ENCODE measurements around the gene SLC38A1.

SLC38A1 gene

DNA sequence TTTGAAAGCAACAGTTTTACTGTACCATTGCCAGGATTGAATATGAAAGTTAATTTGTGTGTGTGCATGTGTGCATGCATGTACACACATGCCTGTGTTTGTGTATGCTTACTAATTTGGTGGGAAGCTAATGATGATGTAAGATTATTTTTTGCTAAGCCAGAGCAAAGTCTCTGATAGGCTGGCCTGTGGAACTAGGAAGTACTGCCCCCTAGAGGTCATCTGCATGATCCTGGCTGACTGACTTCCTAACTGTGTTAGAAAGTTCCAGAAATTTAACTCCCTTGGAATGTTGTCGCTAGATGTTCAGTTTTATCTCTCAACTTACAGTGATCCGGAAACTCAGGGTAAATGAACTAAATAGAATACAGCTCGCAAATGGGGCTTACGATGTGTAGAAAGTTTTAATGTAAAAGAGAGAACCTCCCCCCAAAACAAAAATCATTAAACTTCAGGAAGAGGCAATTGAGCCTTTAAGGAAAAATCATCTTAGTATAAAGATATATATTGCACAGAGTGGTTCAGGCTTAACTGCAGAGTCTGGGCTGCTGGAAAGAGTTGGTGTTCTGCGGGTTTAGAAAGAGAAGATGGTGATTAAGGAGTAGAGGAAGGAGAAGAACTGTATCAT, 34.3 kb upstream of the SLC38A1 start:
- ATAC-seq: peak; percentile 75
- TF ChIP-seq SNAI2 (CRISPR knock-in tag; IDR thresholded peaks at IDR 0.05) (no peak), TOX (CRISPR knock-in tag; IDR thresholded peaks at IDR 0.05; ENCODE audit: borderline replicate concordance) (no peak), CSDC2 (CRISPR knock-in tag; IDR thresholded peaks at IDR 0.05) (no peak), ISL1 (CRISPR knock-in tag; IDR thresholded peaks at IDR 0.05) (no peak), ZFP3 (CRISPR knock-in tag; IDR thresholded peaks at IDR 0.05) (no peak), RARB (CRISPR knock-in tag; IDR thresholded peaks at IDR 0.05) (no peak), ZC3H10 (CRISPR knock-in tag; IDR thresholded peaks at IDR 0.05) (no peak), BACH2 (CRISPR knock-in tag; IDR thresholded peaks at IDR 0.05; ENCODE audit: borderline replicate concordance) (no peak), ZNF8 (CRISPR knock-in tag; IDR thresholded peaks at IDR 0.05) (no peak), GLIS3 (CRISPR knock-in tag; IDR thresholded peaks at IDR 0.05) (no peak), PPARA (CRISPR knock-in tag; IDR thresholded peaks at IDR 0.05; ENCODE audit: borderline replicate concordance) (no peak)
- TF ChIP-seq, protein P1, sequence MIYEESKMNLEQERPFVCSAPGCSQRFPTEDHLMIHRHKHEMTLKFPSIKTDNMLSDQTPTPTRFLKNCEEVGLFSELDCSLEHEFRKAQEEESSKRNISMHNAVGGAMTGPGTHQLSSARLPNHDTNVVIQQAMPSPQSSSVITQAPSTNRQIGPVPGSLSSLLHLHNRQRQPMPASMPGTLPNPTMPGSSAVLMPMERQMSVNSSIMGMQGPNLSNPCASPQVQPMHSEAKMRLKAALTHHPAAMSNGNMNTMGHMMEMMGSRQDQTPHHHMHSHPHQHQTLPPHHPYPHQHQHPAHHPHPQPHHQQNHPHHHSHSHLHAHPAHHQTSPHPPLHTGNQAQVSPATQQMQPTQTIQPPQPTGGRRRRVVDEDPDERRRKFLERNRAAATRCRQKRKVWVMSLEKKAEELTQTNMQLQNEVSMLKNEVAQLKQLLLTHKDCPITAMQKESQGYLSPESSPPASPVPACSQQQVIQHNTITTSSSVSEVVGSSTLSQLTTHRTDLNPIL (CRISPR knock-in tag; IDR thresholded peaks at IDR 0.05; ENCODE audit: low read depth): no peak
- TF ChIP-seq, protein P2, sequence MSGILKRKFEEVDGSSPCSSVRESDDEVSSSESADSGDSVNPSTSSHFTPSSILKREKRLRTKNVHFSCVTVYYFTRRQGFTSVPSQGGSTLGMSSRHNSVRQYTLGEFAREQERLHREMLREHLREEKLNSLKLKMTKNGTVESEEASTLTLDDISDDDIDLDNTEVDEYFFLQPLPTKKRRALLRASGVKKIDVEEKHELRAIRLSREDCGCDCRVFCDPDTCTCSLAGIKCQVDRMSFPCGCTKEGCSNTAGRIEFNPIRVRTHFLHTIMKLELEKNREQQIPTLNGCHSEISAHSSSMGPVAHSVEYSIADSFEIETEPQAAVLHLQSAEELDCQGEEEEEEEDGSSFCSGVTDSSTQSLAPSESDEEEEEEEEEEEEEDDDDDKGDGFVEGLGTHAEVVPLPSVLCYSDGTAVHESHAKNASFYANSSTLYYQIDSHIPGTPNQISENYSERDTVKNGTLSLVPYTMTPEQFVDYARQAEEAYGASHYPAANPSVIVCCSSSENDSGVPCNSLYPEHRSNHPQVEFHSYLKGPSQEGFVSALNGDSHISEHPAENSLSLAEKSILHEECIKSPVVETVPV (CRISPR knock-in tag; IDR thresholded peaks at IDR 0.05): no peak

DNA sequence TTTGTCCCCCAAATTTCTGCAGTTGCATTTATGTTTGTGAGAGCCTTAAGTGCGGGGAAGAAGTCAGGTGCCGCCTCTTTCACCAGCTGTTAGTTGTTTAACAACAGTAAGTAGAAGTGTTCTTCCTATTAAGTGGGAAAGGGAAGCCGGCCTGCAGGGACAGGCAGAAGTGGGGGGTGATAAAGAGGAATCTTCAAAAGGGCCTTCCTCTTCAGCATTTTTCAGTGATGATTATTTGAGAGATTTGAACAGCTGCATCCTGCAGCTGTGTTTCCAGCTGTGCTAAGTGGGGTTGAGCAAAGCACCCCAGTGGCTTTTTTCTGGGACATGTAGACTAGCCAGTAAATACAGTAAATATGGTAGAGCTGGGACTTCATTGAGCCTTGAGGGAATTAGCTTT, 32.1 kb upstream of the SLC38A1 start:
- TF ChIP-seq CSDC2 (CRISPR knock-in tag; IDR thresholded peaks at IDR 0.05): no peak
- no peak for TF ChIP-seq SNAI2 (CRISPR knock-in tag; IDR thresholded peaks at IDR 0.05)
- TF ChIP-seq GLIS3 (CRISPR knock-in tag; IDR thresholded peaks at IDR 0.05): no peak
- no peak for TF ChIP-seq ESRRG (CRISPR knock-in tag; IDR thresholded peaks at IDR 0.05)
- no peak for TF ChIP-seq ARNTL (CRISPR knock-in tag; IDR thresholded peaks at IDR 0.05; ENCODE audit: borderline replicate concordance, low read depth)
- no peak for TF ChIP-seq BACH2 (CRISPR knock-in tag; IDR thresholded peaks at IDR 0.05; ENCODE audit: borderline replicate concordance)
- TF ChIP-seq, protein P3, sequence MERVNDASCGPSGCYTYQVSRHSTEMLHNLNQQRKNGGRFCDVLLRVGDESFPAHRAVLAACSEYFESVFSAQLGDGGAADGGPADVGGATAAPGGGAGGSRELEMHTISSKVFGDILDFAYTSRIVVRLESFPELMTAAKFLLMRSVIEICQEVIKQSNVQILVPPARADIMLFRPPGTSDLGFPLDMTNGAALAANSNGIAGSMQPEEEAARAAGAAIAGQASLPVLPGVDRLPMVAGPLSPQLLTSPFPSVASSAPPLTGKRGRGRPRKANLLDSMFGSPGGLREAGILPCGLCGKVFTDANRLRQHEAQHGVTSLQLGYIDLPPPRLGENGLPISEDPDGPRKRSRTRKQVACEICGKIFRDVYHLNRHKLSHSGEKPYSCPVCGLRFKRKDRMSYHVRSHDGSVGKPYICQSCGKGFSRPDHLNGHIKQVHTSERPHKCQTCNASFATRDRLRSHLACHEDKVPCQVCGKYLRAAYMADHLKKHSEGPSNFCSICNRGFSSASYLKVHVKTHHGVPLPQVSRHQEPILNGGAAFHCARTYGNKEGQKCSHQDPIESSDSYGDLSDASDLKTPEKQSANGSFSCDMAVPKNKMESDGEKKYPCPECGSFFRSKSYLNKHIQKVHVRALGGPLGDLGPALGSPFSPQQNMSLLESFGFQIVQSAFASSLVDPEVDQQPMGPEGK (CRISPR knock-in tag; IDR thresholded peaks at IDR 0.05; ENCODE audit: borderline replicate concordance): no peak
- no peak for TF ChIP-seq TOX (CRISPR knock-in tag; IDR thresholded peaks at IDR 0.05; ENCODE audit: borderline replicate concordance)
- no peak for TF ChIP-seq ISL1 (CRISPR knock-in tag; IDR thresholded peaks at IDR 0.05)
- TF ChIP-seq, protein P4, sequence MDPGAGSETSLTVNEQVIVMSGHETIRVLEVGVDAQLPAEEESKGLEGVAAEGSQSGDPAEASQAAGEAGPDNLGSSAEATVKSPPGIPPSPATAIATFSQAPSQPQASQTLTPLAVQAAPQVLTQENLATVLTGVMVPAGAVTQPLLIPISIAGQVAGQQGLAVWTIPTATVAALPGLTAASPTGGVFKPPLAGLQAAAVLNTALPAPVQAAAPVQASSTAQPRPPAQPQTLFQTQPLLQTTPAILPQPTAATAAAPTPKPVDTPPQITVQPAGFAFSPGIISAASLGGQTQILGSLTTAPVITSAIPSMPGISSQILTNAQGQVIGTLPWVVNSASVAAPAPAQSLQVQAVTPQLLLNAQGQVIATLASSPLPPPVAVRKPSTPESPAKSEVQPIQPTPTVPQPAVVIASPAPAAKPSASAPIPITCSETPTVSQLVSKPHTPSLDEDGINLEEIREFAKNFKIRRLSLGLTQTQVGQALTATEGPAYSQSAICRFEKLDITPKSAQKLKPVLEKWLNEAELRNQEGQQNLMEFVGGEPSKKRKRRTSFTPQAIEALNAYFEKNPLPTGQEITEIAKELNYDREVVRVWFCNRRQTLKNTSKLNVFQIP (CRISPR knock-in tag; IDR thresholded peaks at IDR 0.05; ENCODE audit: borderline replicate concordance, low read depth): no peak
- TF ChIP-seq ZNF8 (CRISPR knock-in tag; IDR thresholded peaks at IDR 0.05): no peak
- TF ChIP-seq ZNF565 (CRISPR knock-in tag; conservative IDR thresholded peaks at IDR 0.05; ENCODE audit: low read depth): no peak
- TF ChIP-seq, protein P2 (CRISPR knock-in tag; IDR thresholded peaks at IDR 0.05): no peak
- TF ChIP-seq, protein P1 (CRISPR knock-in tag; IDR thresholded peaks at IDR 0.05; ENCODE audit: low read depth): no peak
- TF ChIP-seq ZC3H10 (CRISPR knock-in tag; IDR thresholded peaks at IDR 0.05): no peak
- TF ChIP-seq OSR1 (CRISPR knock-in tag; IDR thresholded peaks at IDR 0.05): no peak
- TF ChIP-seq RARB (CRISPR knock-in tag; IDR thresholded peaks at IDR 0.05): no peak
- TF ChIP-seq PPARA (CRISPR knock-in tag; IDR thresholded peaks at IDR 0.05; ENCODE audit: borderline replicate concordance): no peak
- ATAC-seq: no peak

DNA sequence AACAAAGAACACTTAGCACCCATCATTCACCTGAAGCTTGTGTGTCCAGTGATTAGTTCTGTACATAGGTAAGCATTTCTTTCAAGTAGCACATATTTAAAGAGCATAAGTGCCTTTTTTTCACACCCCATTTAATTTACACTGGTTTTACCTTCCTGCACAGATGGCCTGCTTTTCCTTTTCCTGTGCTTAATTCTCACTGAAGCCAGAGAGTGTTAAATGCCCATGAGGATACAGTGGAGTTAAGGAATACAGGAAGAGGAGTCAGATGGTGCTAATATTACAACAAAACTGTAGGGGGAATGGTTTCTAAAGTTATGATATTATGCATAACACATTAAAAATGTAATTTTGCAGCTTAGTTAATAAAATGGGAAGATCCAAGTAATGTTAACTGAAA, 31.0 kb upstream of the SLC38A1 start:
- no peak for ATAC-seq
- TF ChIP-seq ZFP3 (CRISPR knock-in tag; IDR thresholded peaks at IDR 0.05): no peak
- TF ChIP-seq, protein P2 (CRISPR knock-in tag; IDR thresholded peaks at IDR 0.05): no peak
- no peak for TF ChIP-seq PPARA (CRISPR knock-in tag; IDR thresholded peaks at IDR 0.05; ENCODE audit: borderline replicate concordance)
- no peak for TF ChIP-seq ZFP30 (CRISPR knock-in tag; IDR thresholded peaks at IDR 0.05)
- no peak for TF ChIP-seq ZNF70 (CRISPR knock-in tag; IDR thresholded peaks at IDR 0.05)
- TF ChIP-seq, protein P4 (CRISPR knock-in tag; IDR thresholded peaks at IDR 0.05; ENCODE audit: borderline replicate concordance, low read depth): no peak
- TF ChIP-seq GLIS3 (CRISPR knock-in tag; IDR thresholded peaks at IDR 0.05): no peak
